ENCODE results near the gene TLR4. TPM values are rescaled to one million over a fixed set of nuclear protein-coding genes. Genes with fewer than 3 reads are reported as not detected.
A peak's percentile ranks its signal among the peaks of the same experiment; 100 is the strongest.

TLR4 gene
- total RNA-seq, 1 donor from 2014 or later = 9.3 TPM

- Histone ChIP-seq H3K27me3 (no peaks in the 10 kb centered on the region), H3K4me3 (no peak overlapping the region), H3K4me1 (no peaks in the 10 kb centered on the region), H3K36me3 (no peaks in the 10 kb centered on the region), H3K9me3 (no peaks in the 10 kb centered on the region), H3K27ac (no peak overlapping the region)
- intact Hi-C loops (cut with DNase I) = no loop called here
- DNase-seq (ENCODE audit: extremely low spot score in 2 of 2) = no peak
- TF ChIP-seq POLR2AphosphoS5 (IDR thresholded peaks at IDR 0.05; ENCODE audit: insufficient read depth in 1 of 2, low read depth in 1 of 2) (no peak), CTCF (IDR thresholded peaks at IDR 0.05) (no peak), POLR2A (IDR thresholded peaks at IDR 0.05) (no peak)
These were observed 7.2 kb upstream of the TLR4 start for GRCh38 chr9:117697046-117697445.

- DNase-seq (ENCODE audit: extremely low spot score in 2 of 2) = no peak
- peak overlapping the region; percentile 33 to 45 for H3K4me3 ChIP-seq
- intact Hi-C loops (cut with DNase I) = no loop called here
- peaks cover 7% of the 10 kb centered on the region for H3K4me1 ChIP-seq
- no peaks in the 10 kb centered on the region for H3K9me3 ChIP-seq
- TF ChIP-seq POLR2AphosphoS5 (IDR thresholded peaks at IDR 0.05; ENCODE audit: insufficient read depth in 1 of 2, low read depth in 1 of 2) (no peak), POLR2A (IDR thresholded peaks at IDR 0.05) (no peak), CTCF (IDR thresholded peaks at IDR 0.05) (no peak)
- H3K27me3 ChIP-seq = no peaks in the 10 kb centered on the region
- H3K27ac ChIP-seq = peak overlapping the region; percentile 73
- H3K36me3 ChIP-seq = no peaks in the 10 kb centered on the region
These were observed 666 bp upstream of the TLR4 start for GRCh38 chr9:117703537-117703936.

- no peaks in the 10 kb centered on the region for H3K27me3 ChIP-seq
- no peaks in the 10 kb centered on the region for H3K9me3 ChIP-seq
- H3K4me1 ChIP-seq = peaks cover 7% of the 10 kb centered on the region
- H3K4me3 ChIP-seq = peak overlapping the region; percentile 33 to 45
- intact Hi-C loops (cut with DNase I) = no loop called here
- H3K27ac ChIP-seq = peak overlapping the region; percentile 73
- TF ChIP-seq POLR2A (IDR thresholded peaks at IDR 0.05) = no peak
- TF ChIP-seq POLR2AphosphoS5 (IDR thresholded peaks at IDR 0.05; ENCODE audit: insufficient read depth in 1 of 2, low read depth in 1 of 2) = no peak
- TF ChIP-seq CTCF (IDR thresholded peaks at IDR 0.05) = no peak
- H3K36me3 ChIP-seq = no peaks in the 10 kb centered on the region
- DNase-seq (ENCODE audit: extremely low spot score in 2 of 2) = no peak
These were observed 394 bp downstream of the TLR4 start for GRCh38 chr9:117704597-117704996.

GRCh38 chr9:117705386-117705785 is 1.2 kb downstream of the TLR4 start:
- Histone ChIP-seq H3K36me3 (no peaks in the 10 kb centered on the region), H3K4me1 (peaks cover 7% of the 10 kb centered on the region), H3K27me3 (no peaks in the 10 kb centered on the region), H3K4me3 (peak overlapping the region; percentile 33 to 45), H3K27ac (peak overlapping the region; percentile 73), H3K9me3 (no peaks in the 10 kb centered on the region)
- no peak for DNase-seq (ENCODE audit: extremely low spot score in 2 of 2)
- intact Hi-C loops (cut with DNase I) = no loop called here
- TF ChIP-seq POLR2A (IDR thresholded peaks at IDR 0.05) (no peak), POLR2AphosphoS5 (IDR thresholded peaks at IDR 0.05; ENCODE audit: insufficient read depth in 1 of 2, low read depth in 1 of 2) (no peak), CTCF (IDR thresholded peaks at IDR 0.05) (no peak)

GRCh38 chr9:117706421-117707116 is 2.4 kb downstream of the TLR4 start:
- intact Hi-C loops (cut with DNase I) = no loop called here
- Histone ChIP-seq H3K4me1 (peaks cover 7% of the 10 kb centered on the region), H3K27ac (no peak overlapping the region), H3K36me3 (no peaks in the 10 kb centered on the region), H3K27me3 (no peaks in the 10 kb centered on the region), H3K4me3 (peak overlapping the region in 1 of 2 donors; percentile 33), H3K9me3 (no peaks in the 10 kb centered on the region)
- no peak for DNase-seq (ENCODE audit: extremely low spot score in 2 of 2)
- TF ChIP-seq POLR2A (IDR thresholded peaks at IDR 0.05) = no peak
- TF ChIP-seq POLR2AphosphoS5 (IDR thresholded peaks at IDR 0.05; ENCODE audit: insufficient read depth in 1 of 2, low read depth in 1 of 2) = no peak
- TF ChIP-seq CTCF (IDR thresholded peaks at IDR 0.05) = no peak

All from vagina (tissue), 2 donors.